ENCODE measurements around the gene SERPINB12.

Gene SERPINB12

GRCh38 chr18:63523660-63524059 lies 18.5 kb upstream of the SERPINB12 start:
- no peak for DNase-seq
- no peaks in the 10 kb centered on the region for H3K79me1 ChIP-seq (replicated peaks; ENCODE audit: low read length, poor library complexity, severe bottlenecking)
- no peak overlapping the region for H3K4me2 ChIP-seq (ENCODE audit: low read length, poor library complexity, severe bottlenecking)
- no peak overlapping the region for H2BK15ac ChIP-seq (ENCODE audit: low read depth, poor library complexity, severe bottlenecking)
- no peak overlapping the region for H4K91ac ChIP-seq (ENCODE audit: low read length)
- H3K4ac ChIP-seq (ENCODE audit: low read depth in 1 of 2, low read length in 2 of 2), result no peak overlapping the region
- no peak overlapping the region for H3K4me3 ChIP-seq (ENCODE audit: insufficient read depth in 1 of 2, low read depth in 1 of 2, low read length in 2 of 2)
- H3K36me3 ChIP-seq (ENCODE audit: control insufficient read depth in 1 of 2, insufficient read depth in 2 of 2, low read depth in 1 of 2, low read length in 2 of 2), result no peaks in the 10 kb centered on the region
- no peak overlapping the region for H2BK5ac ChIP-seq (ENCODE audit: low read depth, low read length, poor library complexity, severe bottlenecking)
- H3K18ac ChIP-seq (ENCODE audit: low read depth in 1 of 2, low read length in 2 of 2), result no peak overlapping the region
- H3K4me1 ChIP-seq (ENCODE audit: control insufficient read depth, insufficient read depth, low read depth, low read length), result no peaks in the 10 kb centered on the region
- peaks cover 0 to 7% of the 10 kb centered on the region in 2 experiments for H3K27me3 ChIP-seq (ENCODE audit: control insufficient read depth in 1 of 2, insufficient read depth in 1 of 2, low read length in 2 of 2)
- no peak overlapping the region for H2AK5ac ChIP-seq (ENCODE audit: low read length, severe bottlenecking)
- H3K9ac ChIP-seq (ENCODE audit: low read length), result no peak overlapping the region
- H3K14ac ChIP-seq (ENCODE audit: low read length in 2 of 2), result no peak overlapping the region
- H3K27ac ChIP-seq (ENCODE audit: low read length, poor library complexity, severe bottlenecking), result no peak overlapping the region
- H4K8ac ChIP-seq (ENCODE audit: low read length), result no peak overlapping the region
- H2AFZ ChIP-seq (ENCODE audit: low read depth, low read length), result no peak overlapping the region
- H2BK120ac ChIP-seq (ENCODE audit: low read depth, low read length), result no peak overlapping the region
- H2BK12ac ChIP-seq (ENCODE audit: low read length in 2 of 2), result no peak overlapping the region
- no peak overlapping the region for H3K23ac ChIP-seq (ENCODE audit: low read length in 2 of 2)
- 41% methylated on average over 4 of the region's 4 CpGs for WGBS
- H3K9me3 ChIP-seq (ENCODE audit: control insufficient read depth, low read length), result no peaks in the 10 kb centered on the region

GRCh38 chr18:63527251-63527650 lies 14.9 kb upstream of the SERPINB12 start:
- Histone ChIP-seq H4K8ac (ENCODE audit: low read length) (no peak overlapping the region), H3K9me3 (ENCODE audit: control insufficient read depth, low read length) (no peaks in the 10 kb centered on the region), H3K4me3 (ENCODE audit: insufficient read depth in 1 of 2, low read depth in 1 of 2, low read length in 2 of 2) (no peak overlapping the region), H3K36me3 (ENCODE audit: control insufficient read depth in 1 of 2, insufficient read depth in 2 of 2, low read depth in 1 of 2, low read length in 2 of 2) (no peaks in the 10 kb centered on the region), H2AK5ac (ENCODE audit: low read length, severe bottlenecking) (no peak overlapping the region), H3K23ac (ENCODE audit: low read length in 2 of 2) (no peak overlapping the region), H3K27me3 (ENCODE audit: control insufficient read depth in 1 of 2, insufficient read depth in 1 of 2, low read length in 2 of 2) (no peaks in the 10 kb centered on the region), H3K14ac (ENCODE audit: low read length in 2 of 2) (no peak overlapping the region), H3K4me1 (ENCODE audit: control insufficient read depth, insufficient read depth, low read depth, low read length) (no peaks in the 10 kb centered on the region), H3K4ac (ENCODE audit: low read depth in 1 of 2, low read length in 2 of 2) (no peak overlapping the region), H3K9ac (ENCODE audit: low read length) (no peak overlapping the region), H2BK12ac (ENCODE audit: low read length in 2 of 2) (no peak overlapping the region), H4K91ac (ENCODE audit: low read length) (no peak overlapping the region), H2BK15ac (ENCODE audit: low read depth, poor library complexity, severe bottlenecking) (no peak overlapping the region), H3K79me1 (replicated peaks; ENCODE audit: low read length, poor library complexity, severe bottlenecking) (no peaks in the 10 kb centered on the region), H3K4me2 (ENCODE audit: low read length, poor library complexity, severe bottlenecking) (no peak overlapping the region), H2BK5ac (ENCODE audit: low read depth, low read length, poor library complexity, severe bottlenecking) (no peak overlapping the region), H3K27ac (ENCODE audit: low read length, poor library complexity, severe bottlenecking) (no peak overlapping the region), H3K18ac (ENCODE audit: low read depth in 1 of 2, low read length in 2 of 2) (no peak overlapping the region), H2AFZ (ENCODE audit: low read depth, low read length) (no peak overlapping the region), H2BK120ac (ENCODE audit: low read depth, low read length) (no peak overlapping the region)
- DNase-seq, result no peak

GRCh38 chr18:63528863-63529492 lies 13.2 kb upstream of the SERPINB12 start:
- WGBS, result 86% methylated on average over 4 of the region's 5 CpGs
- Histone ChIP-seq H3K79me1 (replicated peaks; ENCODE audit: low read length, poor library complexity, severe bottlenecking) (no peaks in the 10 kb centered on the region), H2AFZ (ENCODE audit: low read depth, low read length) (no peak overlapping the region), H3K9me3 (ENCODE audit: control insufficient read depth, low read length) (no peaks in the 10 kb centered on the region), H4K8ac (ENCODE audit: low read length) (no peak overlapping the region), H2BK5ac (ENCODE audit: low read depth, low read length, poor library complexity, severe bottlenecking) (no peak overlapping the region), H3K4ac (ENCODE audit: low read depth in 1 of 2, low read length in 2 of 2) (no peak overlapping the region), H3K36me3 (ENCODE audit: control insufficient read depth in 1 of 2, insufficient read depth in 2 of 2, low read depth in 1 of 2, low read length in 2 of 2) (no peaks in the 10 kb centered on the region), H3K23ac (ENCODE audit: low read length in 2 of 2) (no peak overlapping the region), H3K4me3 (ENCODE audit: insufficient read depth in 1 of 2, low read depth in 1 of 2, low read length in 2 of 2) (no peak overlapping the region), H3K4me1 (ENCODE audit: control insufficient read depth, insufficient read depth, low read depth, low read length) (no peaks in the 10 kb centered on the region), H2AK5ac (ENCODE audit: low read length, severe bottlenecking) (no peak overlapping the region), H3K4me2 (ENCODE audit: low read length, poor library complexity, severe bottlenecking) (no peak overlapping the region), H3K27ac (ENCODE audit: low read length, poor library complexity, severe bottlenecking) (no peak overlapping the region), H2BK15ac (ENCODE audit: low read depth, poor library complexity, severe bottlenecking) (no peak overlapping the region), H4K91ac (ENCODE audit: low read length) (no peak overlapping the region), H3K27me3 (ENCODE audit: control insufficient read depth in 1 of 2, insufficient read depth in 1 of 2, low read length in 2 of 2) (no peaks in the 10 kb centered on the region), H2BK120ac (ENCODE audit: low read depth, low read length) (no peak overlapping the region), H3K14ac (ENCODE audit: low read length in 2 of 2) (no peak overlapping the region), H3K18ac (ENCODE audit: low read depth in 1 of 2, low read length in 2 of 2) (no peak overlapping the region), H2BK12ac (ENCODE audit: low read length in 2 of 2) (no peak overlapping the region), H3K9ac (ENCODE audit: low read length) (no peak overlapping the region)
- DNase-seq, result no peak

GRCh38 chr18:63532471-63532870 lies 9.7 kb upstream of the SERPINB12 start:
- Histone ChIP-seq H3K18ac (ENCODE audit: low read depth in 1 of 2, low read length in 2 of 2) (no peak overlapping the region), H3K4ac (ENCODE audit: low read depth in 1 of 2, low read length in 2 of 2) (no peak overlapping the region), H3K14ac (ENCODE audit: low read length in 2 of 2) (no peak overlapping the region), H3K36me3 (ENCODE audit: control insufficient read depth in 1 of 2, insufficient read depth in 2 of 2, low read depth in 1 of 2, low read length in 2 of 2) (no peaks in the 10 kb centered on the region), H3K4me3 (ENCODE audit: insufficient read depth in 1 of 2, low read depth in 1 of 2, low read length in 2 of 2) (no peak overlapping the region), H2BK120ac (ENCODE audit: low read depth, low read length) (no peak overlapping the region), H2AK5ac (ENCODE audit: low read length, severe bottlenecking) (no peak overlapping the region), H3K4me2 (ENCODE audit: low read length, poor library complexity, severe bottlenecking) (no peak overlapping the region), H4K91ac (ENCODE audit: low read length) (no peak overlapping the region), H2BK12ac (ENCODE audit: low read length in 2 of 2) (no peak overlapping the region), H3K4me1 (ENCODE audit: control insufficient read depth, insufficient read depth, low read depth, low read length) (no peaks in the 10 kb centered on the region), H3K9me3 (ENCODE audit: control insufficient read depth, low read length) (no peaks in the 10 kb centered on the region), H3K79me1 (replicated peaks; ENCODE audit: low read length, poor library complexity, severe bottlenecking) (no peaks in the 10 kb centered on the region), H2BK5ac (ENCODE audit: low read depth, low read length, poor library complexity, severe bottlenecking) (no peak overlapping the region), H3K27me3 (ENCODE audit: control insufficient read depth in 1 of 2, insufficient read depth in 1 of 2, low read length in 2 of 2) (no peaks in the 10 kb centered on the region), H3K23ac (ENCODE audit: low read length in 2 of 2) (no peak overlapping the region), H3K27ac (ENCODE audit: low read length, poor library complexity, severe bottlenecking) (no peak overlapping the region), H2AFZ (ENCODE audit: low read depth, low read length) (no peak overlapping the region), H4K8ac (ENCODE audit: low read length) (no peak overlapping the region), H3K9ac (ENCODE audit: low read length) (no peak overlapping the region), H2BK15ac (ENCODE audit: low read depth, poor library complexity, severe bottlenecking) (no peak overlapping the region)
- WGBS, result 98% methylated on average over 2 of the region's 2 CpGs
- DNase-seq, result no peak
